CD4-positive, alpha-beta T cell (primary cell): ENCODE results near the gene GNAQ. TPM values are rescaled to one million over a fixed set of nuclear protein-coding genes. Genes with fewer than 3 reads are reported as not detected.

Experiments used
- ATAC-seq: fragments of 200-7000 bp; cut with Tn5 transposase; one replicate; pipeline ENCODE4 v1.10.0; 2022; ENCODE audit warnings: mild to moderate bottlenecking; ENCODE audit not compliant: poor library complexity
- CTCF ChIA-PET: fragments of 350-600 bp; sonication (Branson Sonifier 250); formaldehyde crosslinking; loops from one replicate; lab custom pipeline; 2021; ENCODE audit warnings: antibody characterized with exemption, inconsistent platforms; lab: Charles Lee
- POLR2A ChIA-PET: fragments of 350-600 bp; sonication (Branson Sonifier 250); formaldehyde crosslinking; loops from one replicate; lab custom pipeline; 2021; ENCODE audit warnings: antibody characterized with exemption, inconsistent platforms; lab: Charles Lee
- DNase-seq, 14 experiments: peaks; one replicate each; pipeline ENCODE4 v3.0.0-alpha.2; 2013 to 2020; ENCODE audit warnings: mixed read lengths in 2 of 14
- H3K27ac ChIP-seq, 2 donors: one replicate each; pipeline versions ENCODE4 v1.5.1 to v1.7.0; 2013; ENCODE audit warnings: low read length in 2 of 2, low read depth in 1 of 2, mild to moderate bottlenecking in 1 of 2
- H3K27me3 ChIP-seq, 2 experiments: 1 replicate in 1 of 2; 2 replicates in 1 of 2; pipeline versions ENCODE4 v1.6.1 to v1.7.0; 2013; ENCODE audit warnings: low read length in 2 of 2, control low read depth in 1 of 2, mild to moderate bottlenecking in 1 of 2, moderate library complexity in 1 of 2; ENCODE audit not compliant: insufficient read depth in 2 of 2, control insufficient read depth in 1 of 2
- H3K36me3 ChIP-seq: one replicate; pipeline ENCODE4 v1.6.1; 2013; ENCODE audit warnings: low read length, control low read depth; ENCODE audit not compliant: insufficient read depth
- H3K4me1 ChIP-seq: one replicate; pipeline ENCODE4 v1.6.1; 2013; ENCODE audit warnings: low read length, control low read depth; ENCODE audit not compliant: insufficient read depth
- H3K4me3 ChIP-seq: one replicate; pipeline ENCODE4 v1.5.1; 2013; ENCODE audit warnings: mild to moderate bottlenecking, low read length, moderate library complexity
- H3K9me3 ChIP-seq, 2 experiments: 1 replicate in 1 of 2; 2 replicates in 1 of 2; pipeline versions ENCODE4 v1.6.1 to v1.7.0; 2013; ENCODE audit warnings: low read length in 2 of 2, mild to moderate bottlenecking in 2 of 2, control low read depth in 1 of 2, moderate library complexity in 1 of 2; ENCODE audit not compliant: control insufficient read depth in 1 of 2, insufficient read depth in 1 of 2
- H3K27ac Mint-ChIP-seq: one replicate; pipeline ENCODE4 v1.8.0; 2020; ENCODE audit warnings: mixed read lengths
- H3K27me3 Mint-ChIP-seq: one replicate; pipeline ENCODE4 v1.8.0; 2021; ENCODE audit warnings: mixed read lengths
- H3K36me3 Mint-ChIP-seq: one replicate; pipeline ENCODE4 v1.8.0; 2021; ENCODE audit warnings: low read depth, mixed read lengths
- H3K4me1 Mint-ChIP-seq: one replicate; pipeline ENCODE4 v1.8.0; 2021; ENCODE audit warnings: low read depth, mixed read lengths
- H3K4me3 Mint-ChIP-seq: one replicate; pipeline ENCODE4 v1.8.0; 2020; ENCODE audit warnings: mild to moderate bottlenecking, mixed read lengths
- H3K9me3 Mint-ChIP-seq: one replicate; pipeline ENCODE4 v1.8.0; 2020; ENCODE audit warnings: mixed read lengths
- CTCF ChIP-seq: fragments of 200-600 bp; IDR thresholded peaks from one replicate; pipeline ENCODE4 v1.8.0; 2022; ENCODE audit warnings: antibody characterized with exemption, mild to moderate bottlenecking
- intact Hi-C, 2 experiments: fragments of 100-400 bp; cut with DNase I in 1 of 2; cut with micrococcal nuclease in 1 of 2; formaldehyde crosslinking; loops; one replicate each; pipeline versions ENCODE4 v1.15.1 to v1.9.0; 2023 to 2025; cut with DNase I, micrococcal nuclease
- total RNA-seq, 174 experiments: library from RNA in 2 of 174; stranded (reverse) in 2 of 174; gene quantifications; one replicate each; pipeline ENCODE4 v1.2.3 and lab custom pipeline; 2021 to 2026

GNAQ gene
- total RNA-seq, 2 experiments from 2014 or later = 55.5 to 55.9 TPM

DNA sequence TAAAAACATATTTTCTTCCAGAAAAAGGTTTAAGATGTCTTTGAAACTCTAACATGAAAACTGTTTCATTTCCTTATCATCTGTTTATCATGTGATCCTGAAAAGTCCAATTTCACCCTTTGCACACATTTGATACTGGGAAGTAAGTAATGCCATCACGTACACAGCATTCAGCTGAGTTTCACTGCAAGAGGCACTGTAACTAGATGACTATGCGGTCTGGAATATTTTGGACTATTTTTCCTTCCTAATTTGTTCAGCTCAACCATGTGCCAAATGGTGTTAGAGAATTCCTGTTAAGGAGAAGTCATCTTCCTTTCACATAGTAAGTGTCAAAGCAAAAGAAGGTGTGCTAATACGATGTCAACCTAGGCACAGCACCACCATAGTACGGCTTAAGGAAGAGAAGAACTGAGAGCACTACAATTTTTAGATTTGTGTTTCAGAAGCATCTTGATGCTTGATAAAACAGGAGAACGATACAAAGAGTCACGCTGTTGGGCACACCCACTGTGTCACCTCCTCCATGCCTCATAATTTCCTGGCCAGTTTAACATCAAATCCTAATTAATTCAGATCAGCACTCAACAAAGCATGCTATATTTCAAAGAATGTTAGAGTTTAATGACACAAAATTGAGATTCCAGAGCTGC is 77.5 kb downstream of the GNAQ start:
- no peaks in the 10 kb centered on the region for H3K9me3 ChIP-seq
- H3K27ac Mint-ChIP-seq = no peak overlapping the region
- ChIA-PET CTCF (no interaction called here), POLR2A (no interaction called here)
- H3K4me1 Mint-ChIP-seq = peaks cover 77% of the 10 kb centered on the region
- no peak overlapping the region for H3K4me3 ChIP-seq
- no peak overlapping the region for H3K4me3 Mint-ChIP-seq
- H3K36me3 ChIP-seq = no peaks in the 10 kb centered on the region
- no peaks in the 10 kb centered on the region for H3K9me3 Mint-ChIP-seq
- no peak overlapping the region for H3K27ac ChIP-seq
- no peaks in the 10 kb centered on the region for H3K27me3 Mint-ChIP-seq
- no peaks in the 10 kb centered on the region for H3K27me3 ChIP-seq
- DNase-seq (no peak), ATAC-seq (no peak)
- H3K36me3 Mint-ChIP-seq = no peaks in the 10 kb centered on the region
- intact Hi-C loops = no loop called here
- H3K4me1 ChIP-seq = peaks cover 6% of the 10 kb centered on the region
- TF ChIP-seq CTCF = no peak

DNA sequence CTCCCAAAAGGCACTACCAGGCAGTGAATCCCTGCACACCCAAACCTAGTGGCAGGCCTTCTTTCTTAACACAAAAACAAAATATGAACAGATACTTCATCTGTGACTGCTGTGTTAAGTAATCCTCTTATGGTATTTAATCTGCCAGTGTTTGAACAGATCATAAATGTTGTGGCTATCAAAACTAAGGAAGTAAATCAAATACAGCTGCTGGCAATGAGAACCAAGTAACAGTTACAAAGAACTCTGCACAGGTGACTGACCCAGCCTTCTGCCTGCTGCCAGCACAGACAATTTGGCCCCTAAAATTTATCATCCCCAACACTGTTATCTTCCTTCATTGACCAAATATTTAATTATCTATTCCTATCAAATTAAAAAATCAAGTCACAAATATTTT is 78.0 kb downstream of the GNAQ start:
- Mint-ChIP-seq H3K4me1 (peaks cover 78% of the 10 kb centered on the region), H3K9me3 (no peaks in the 10 kb centered on the region), H3K27me3 (no peaks in the 10 kb centered on the region), H3K27ac (no peak overlapping the region), H3K36me3 (no peaks in the 10 kb centered on the region), H3K4me3 (no peak overlapping the region)
- H3K9me3 ChIP-seq = no peaks in the 10 kb centered on the region
- TF ChIP-seq CTCF = no peak
- POLR2A ChIA-PET = no interaction called here
- peaks cover 6% of the 10 kb centered on the region for H3K4me1 ChIP-seq
- DNase-seq (no peak), ATAC-seq (no peak)
- no peaks in the 10 kb centered on the region for H3K27me3 ChIP-seq
- CTCF ChIA-PET = no interaction called here
- no peaks in the 10 kb centered on the region for H3K36me3 ChIP-seq
- H3K4me3 ChIP-seq = no peak overlapping the region
- H3K27ac ChIP-seq = no peak overlapping the region
- intact Hi-C loops = no loop called here

GRCh38 chr9:77952635-77953328 is 78.8 kb downstream of the GNAQ start:
- Mint-ChIP-seq H3K4me3 (no peak overlapping the region), H3K36me3 (no peaks in the 10 kb centered on the region), H3K4me1 (peaks cover 76% of the 10 kb centered on the region), H3K27ac (no peak overlapping the region), H3K27me3 (no peaks in the 10 kb centered on the region), H3K9me3 (no peaks in the 10 kb centered on the region)
- DNase-seq = no peak
- no peak overlapping the region for H3K27ac ChIP-seq
- TF ChIP-seq CTCF = no peak
- ChIA-PET CTCF (interaction anchor here (1.8 kb wide), 1 partner anchor 24 kb away, joined by 5 read pairs; no protein-coding TSS in a partner anchor), POLR2A (no interaction called here)
- no peak for ATAC-seq
- H3K27me3 ChIP-seq = no peaks in the 10 kb centered on the region
- intact Hi-C loops = no loop called here
- peaks cover 6% of the 10 kb centered on the region for H3K4me1 ChIP-seq
- H3K9me3 ChIP-seq = no peaks in the 10 kb centered on the region
- no peak overlapping the region for H3K4me3 ChIP-seq
- no peaks in the 10 kb centered on the region for H3K36me3 ChIP-seq
